ENCODE results near the gene SIDT2. TPM values are rescaled to one million over a fixed set of nuclear protein-coding genes. Genes with fewer than 3 reads are reported as not detected.
"Not testable (repeated sequence)": the region's sequence is repeated elsewhere in the genome, so short reads cannot be mapped to it uniquely, and the experiment has no call there.

Gene SIDT2
- total RNA-seq, 1 experiment from 2014 or later: 47.6 TPM

GRCh38 chr11:117206111-117206510, 27.6 kb downstream of the SIDT2 start:
- BruUV-seq (replicated peaks); H3K27ac ChIP-seq (ENCODE audit: low read length); H3K27me3 ChIP-seq (ENCODE audit: control insufficient read depth, insufficient read depth, low read length); intact Hi-C loops (cut with micrococcal nuclease; ENCODE audit: unreplicated experiment); ATAC-seq; H3K4me3 ChIP-seq (ENCODE audit: low read depth in 2 of 2, low read length in 2 of 2); H3K4me1 ChIP-seq (ENCODE audit: control insufficient read depth, insufficient read depth, low read length); CTCF ChIA-PET; in situ Hi-C loops (cut with HindIII; ENCODE audit: low pct_unique_long_range_greater_than_20kb, low sequenced_read_pairs); H3K9me3 ChIP-seq (ENCODE audit: control insufficient read depth, insufficient read depth, low read depth, low read length); DNase-seq (ENCODE audit: low read depth, low spot score); POLR2A ChIA-PET; H3K36me3 ChIP-seq (ENCODE audit: control insufficient read depth, insufficient read depth, low read length): not testable (repeated sequence)

DNA sequence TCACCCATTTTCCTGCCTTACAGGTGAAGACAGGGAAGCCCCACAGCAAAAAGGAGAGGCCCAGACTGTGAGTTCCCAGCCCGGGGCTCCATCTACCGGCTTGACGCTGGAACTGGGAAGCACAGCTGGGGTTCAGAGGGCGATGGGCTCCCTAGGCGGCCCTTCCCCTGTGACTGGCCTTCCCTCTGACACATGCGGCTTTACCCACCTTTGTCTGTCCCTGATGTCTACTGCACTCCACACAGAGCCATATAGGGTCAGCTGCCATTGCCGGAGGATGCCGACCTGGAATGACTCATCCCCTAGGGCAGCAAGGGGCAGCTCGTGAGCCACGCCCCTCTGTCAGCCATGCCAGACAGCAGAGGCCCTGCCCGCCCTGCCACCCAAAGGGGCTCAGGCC, 28.3 kb downstream of the SIDT2 start:
- H3K27me3 ChIP-seq (ENCODE audit: control insufficient read depth, insufficient read depth, low read length); BruUV-seq (replicated peaks); DNase-seq (ENCODE audit: low read depth, low spot score); CTCF ChIA-PET; H3K27ac ChIP-seq (ENCODE audit: low read length); POLR2A ChIA-PET; H3K36me3 ChIP-seq (ENCODE audit: control insufficient read depth, insufficient read depth, low read length); H3K4me1 ChIP-seq (ENCODE audit: control insufficient read depth, insufficient read depth, low read length); in situ Hi-C loops (cut with HindIII; ENCODE audit: low pct_unique_long_range_greater_than_20kb, low sequenced_read_pairs); intact Hi-C loops (cut with micrococcal nuclease; ENCODE audit: unreplicated experiment); H3K4me3 ChIP-seq (ENCODE audit: low read depth in 2 of 2, low read length in 2 of 2); H3K9me3 ChIP-seq (ENCODE audit: control insufficient read depth, insufficient read depth, low read depth, low read length): not testable (repeated sequence)
- peak; percentile 31; the same call in 1 of the 2 replicates for ATAC-seq

DNA sequence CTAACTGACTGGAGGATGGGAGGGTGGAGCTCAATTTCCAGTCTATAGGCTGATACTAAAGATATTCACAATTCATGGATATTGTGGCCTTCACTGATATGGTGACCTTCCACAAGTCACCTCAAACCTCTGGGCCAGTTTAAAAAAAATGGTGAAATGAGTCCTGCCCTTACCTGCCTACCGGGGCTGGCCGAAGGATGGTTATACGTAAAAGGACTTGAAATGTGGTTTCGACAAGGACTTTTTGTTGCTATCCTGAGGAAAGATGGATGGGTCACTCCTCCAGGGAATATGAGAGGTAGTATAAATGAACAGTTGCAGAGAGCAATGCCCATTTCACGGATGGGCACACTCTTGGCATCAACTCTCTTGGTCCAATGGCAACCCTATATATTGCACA, 28.9 kb downstream of the SIDT2 start:
- DNase-seq (ENCODE audit: low read depth, low spot score); in situ Hi-C loops (cut with HindIII; ENCODE audit: low pct_unique_long_range_greater_than_20kb, low sequenced_read_pairs); ATAC-seq; BruUV-seq (replicated peaks); H3K27ac ChIP-seq (ENCODE audit: low read length); CTCF ChIA-PET; H3K9me3 ChIP-seq (ENCODE audit: control insufficient read depth, insufficient read depth, low read depth, low read length); intact Hi-C loops (cut with micrococcal nuclease; ENCODE audit: unreplicated experiment); H3K27me3 ChIP-seq (ENCODE audit: control insufficient read depth, insufficient read depth, low read length); POLR2A ChIA-PET; H3K4me3 ChIP-seq (ENCODE audit: low read depth in 2 of 2, low read length in 2 of 2); H3K36me3 ChIP-seq (ENCODE audit: control insufficient read depth, insufficient read depth, low read length); H3K4me1 ChIP-seq (ENCODE audit: control insufficient read depth, insufficient read depth, low read length): not testable (repeated sequence)

- CTCF ChIA-PET, POLR2A ChIA-PET: not testable (repeated sequence)
Measured at GRCh38 chr11:117208710-117209109, 30.2 kb downstream of the SIDT2 start.

DNA sequence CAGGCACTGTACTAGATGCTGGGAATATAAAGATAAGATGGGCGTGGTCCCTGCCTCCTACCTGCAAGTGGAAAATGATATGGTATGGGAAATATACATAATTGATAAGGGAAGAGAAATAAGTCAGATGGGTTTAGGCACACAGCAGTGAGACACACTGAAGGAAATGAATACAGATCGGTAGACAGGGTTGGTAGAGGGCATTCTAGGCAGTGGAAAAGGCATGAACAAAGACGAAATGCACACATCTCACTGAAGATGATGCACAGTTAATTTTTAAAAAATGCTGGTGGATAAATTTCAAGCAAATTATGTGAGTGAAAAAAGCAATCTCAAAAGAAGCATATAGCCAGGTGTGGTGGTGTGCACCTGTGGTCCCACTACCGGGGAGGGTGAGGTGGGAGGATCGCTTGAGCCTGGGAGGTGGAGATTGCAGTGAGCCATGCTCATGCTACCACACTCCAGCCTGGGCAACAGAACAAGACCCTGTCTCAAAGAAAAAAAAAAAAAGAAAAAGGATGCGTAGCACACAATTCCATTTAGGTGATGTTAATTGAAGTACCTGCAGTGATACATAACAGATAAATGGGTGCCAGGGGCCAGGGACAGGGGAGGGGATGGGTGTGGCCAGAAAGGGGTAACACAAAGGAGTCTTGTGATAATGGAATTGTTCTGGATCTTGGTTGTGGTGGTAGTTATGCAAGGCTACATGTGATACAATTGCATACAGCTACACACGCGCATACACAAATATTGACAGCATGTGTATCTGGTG, 31.0 kb downstream of the SIDT2 start:
- H3K36me3 ChIP-seq (ENCODE audit: control insufficient read depth, insufficient read depth, low read length); CTCF ChIA-PET; H3K27me3 ChIP-seq (ENCODE audit: control insufficient read depth, insufficient read depth, low read length); H3K9me3 ChIP-seq (ENCODE audit: control insufficient read depth, insufficient read depth, low read depth, low read length); H3K4me1 ChIP-seq (ENCODE audit: control insufficient read depth, insufficient read depth, low read length); intact Hi-C loops (cut with micrococcal nuclease; ENCODE audit: unreplicated experiment); POLR2A ChIA-PET; H3K4me3 ChIP-seq (ENCODE audit: low read depth in 2 of 2, low read length in 2 of 2); H3K27ac ChIP-seq (ENCODE audit: low read length); DNase-seq (ENCODE audit: low read depth, low spot score); BruUV-seq (replicated peaks); ATAC-seq; in situ Hi-C loops (cut with HindIII; ENCODE audit: low pct_unique_long_range_greater_than_20kb, low sequenced_read_pairs): not testable (repeated sequence)

More at GRCh38 chr11:117208710-117209109, 30.2 kb downstream of the SIDT2 start:
- H3K27me3 ChIP-seq (ENCODE audit: control insufficient read depth, insufficient read depth, low read length); intact Hi-C loops (cut with micrococcal nuclease; ENCODE audit: unreplicated experiment); H3K9me3 ChIP-seq (ENCODE audit: control insufficient read depth, insufficient read depth, low read depth, low read length); H3K36me3 ChIP-seq (ENCODE audit: control insufficient read depth, insufficient read depth, low read length); BruUV-seq (replicated peaks); H3K4me1 ChIP-seq (ENCODE audit: control insufficient read depth, insufficient read depth, low read length); H3K27ac ChIP-seq (ENCODE audit: low read length); in situ Hi-C loops (cut with HindIII; ENCODE audit: low pct_unique_long_range_greater_than_20kb, low sequenced_read_pairs); DNase-seq (ENCODE audit: low read depth, low spot score); ATAC-seq; H3K4me3 ChIP-seq (ENCODE audit: low read depth in 2 of 2, low read length in 2 of 2): not testable (repeated sequence)

All from Panc1 (cell line).